ENCODE results near the gene SPACA7.

DNA sequence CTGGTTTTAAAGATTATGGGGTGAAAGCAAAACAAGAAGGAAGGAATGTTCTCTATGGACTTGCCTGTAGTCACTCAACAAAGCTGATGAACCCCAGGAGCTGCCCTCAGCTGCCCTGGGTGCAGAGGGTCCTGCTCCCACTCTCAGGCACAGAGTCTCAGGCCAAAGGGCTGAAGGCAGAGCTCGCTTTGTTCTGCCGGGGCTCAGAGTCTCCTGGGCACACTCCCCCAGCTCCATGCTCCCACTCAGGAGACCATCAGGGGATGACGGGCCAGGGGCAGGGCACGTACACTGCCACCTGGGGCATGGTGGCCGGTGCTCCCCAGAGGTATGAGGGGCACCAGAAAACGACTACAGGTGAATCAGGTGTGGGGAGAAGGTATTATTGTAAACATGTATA lies 46.8 kb upstream of the SPACA7 start:
- TF ChIP-seq, protein P1, sequence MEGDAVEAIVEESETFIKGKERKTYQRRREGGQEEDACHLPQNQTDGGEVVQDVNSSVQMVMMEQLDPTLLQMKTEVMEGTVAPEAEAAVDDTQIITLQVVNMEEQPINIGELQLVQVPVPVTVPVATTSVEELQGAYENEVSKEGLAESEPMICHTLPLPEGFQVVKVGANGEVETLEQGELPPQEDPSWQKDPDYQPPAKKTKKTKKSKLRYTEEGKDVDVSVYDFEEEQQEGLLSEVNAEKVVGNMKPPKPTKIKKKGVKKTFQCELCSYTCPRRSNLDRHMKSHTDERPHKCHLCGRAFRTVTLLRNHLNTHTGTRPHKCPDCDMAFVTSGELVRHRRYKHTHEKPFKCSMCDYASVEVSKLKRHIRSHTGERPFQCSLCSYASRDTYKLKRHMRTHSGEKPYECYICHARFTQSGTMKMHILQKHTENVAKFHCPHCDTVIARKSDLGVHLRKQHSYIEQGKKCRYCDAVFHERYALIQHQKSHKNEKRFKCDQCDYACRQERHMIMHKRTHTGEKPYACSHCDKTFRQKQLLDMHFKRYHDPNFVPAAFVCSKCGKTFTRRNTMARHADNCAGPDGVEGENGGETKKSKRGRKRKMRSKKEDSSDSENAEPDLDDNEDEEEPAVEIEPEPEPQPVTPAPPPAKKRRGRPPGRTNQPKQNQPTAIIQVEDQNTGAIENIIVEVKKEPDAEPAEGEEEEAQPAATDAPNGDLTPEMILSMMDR (IDR thresholded peaks at IDR 0.05) = no peak
- TF ChIP-seq POLR2A (IDR thresholded peaks at IDR 0.05) = no peak

All from body of pancreas (tissue), 4 donors.